GM06990 (cell line): ENCODE data around the gene ANKH.

ENCODE experiments used
- DNase-seq: peaks from one replicate; pipeline ENCODE4 v3.0.0-alpha.2; 2011; ENCODE audit not compliant: insufficient read length; ENCODE audit errors: extremely low read depth
- H3K27me3 ChIP-seq: replicated peaks from 2 replicates; pipeline ENCODE4 v1.6.0; 2011; ENCODE audit warnings: low read length; ENCODE audit not compliant: control insufficient read depth, insufficient read depth
- H3K36me3 ChIP-seq: 2 replicates; pipeline ENCODE4 v1.5.1; 2011; ENCODE audit warnings: low read length; ENCODE audit not compliant: control insufficient read depth, insufficient read depth
- H3K4me3 ChIP-seq: replicated peaks from 2 replicates; pipeline ENCODE4 v1.5.1; 2011; ENCODE audit warnings: low read depth, mild to moderate bottlenecking, control low read depth, low read length
- CTCF ChIP-seq: IDR thresholded peaks from 2 replicates; pipeline ENCODE4 v1.5.1; 2011; ENCODE audit warnings: low read length, control low read depth, mild to moderate bottlenecking, inconsistent platforms; ENCODE audit not compliant: insufficient read depth, poor library complexity, severe bottlenecking

ANKH gene

GRCh38 chr5:14678773-14679334 lies 192.7 kb downstream of the ANKH start:
- peak; percentile 59 for DNase-seq

GRCh38 chr5:14676320-14676719 lies 195.3 kb downstream of the ANKH start:
- no peak overlapping the region; the same call in 1 of the 2 replicates for H3K4me3 ChIP-seq
- DNase-seq: peak; percentile 48

More at GRCh38 chr5:14678773-14679334, 192.7 kb downstream of the ANKH start:
- H3K27me3 ChIP-seq: no peaks in the 10 kb centered on the region
- TF ChIP-seq CTCF: no peak
- no peak overlapping the region for H3K4me3 ChIP-seq
- peaks cover 16% of the 10 kb centered on the region for H3K36me3 ChIP-seq

GRCh38 chr5:14675865-14676300 lies 195.7 kb downstream of the ANKH start:
- peak; percentile 52 for DNase-seq
- Histone ChIP-seq H3K4me3 (peak overlapping the region; percentile 47), H3K36me3 (peaks cover 7% of the 10 kb centered on the region), H3K27me3 (no peaks in the 10 kb centered on the region)
- no peak for TF ChIP-seq CTCF

More at GRCh38 chr5:14676320-14676719, 195.3 kb downstream of the ANKH start:
- no peak for TF ChIP-seq CTCF
- H3K36me3 ChIP-seq: peaks cover 9% of the 10 kb centered on the region
- H3K27me3 ChIP-seq: no peaks in the 10 kb centered on the region

- no peak for TF ChIP-seq CTCF
- H3K27me3 ChIP-seq: no peaks in the 10 kb centered on the region
- H3K4me3 ChIP-seq: peak overlapping the region; percentile 47
- no peak for DNase-seq
- H3K36me3 ChIP-seq: peaks cover 4% of the 10 kb centered on the region
Observed at GRCh38 chr5:14674983-14675854, 196.4 kb downstream of the ANKH start.

GRCh38 chr5:14673443-14673842 lies 198.1 kb downstream of the ANKH start:
- TF ChIP-seq CTCF: no peak
- no peak for DNase-seq
- no peaks in the 10 kb centered on the region; the same call in 1 of the 2 replicates for H3K36me3 ChIP-seq
- no peaks in the 10 kb centered on the region for H3K27me3 ChIP-seq
- no peak overlapping the region for H3K4me3 ChIP-seq
